K562 (cell line): Measurements from ENCODE around the gene CLASP1. TPM values are rescaled to one million over a fixed set of nuclear protein-coding genes. Genes with fewer than 3 reads are reported as not detected.

Experiments
- BCLAF1 ChIP-seq, 2 experiments: fragments of 450-650 bp in 1 of 2; IDR thresholded peaks; 2 replicates each; pipeline ENCODE4 v1.6.1; 2011 to 2017; ENCODE audit warnings: low read depth in 2 of 2, antibody characterized with exemption in 1 of 2, borderline replicate concordance in 1 of 2, low read length in 1 of 2, mild to moderate bottlenecking in 1 of 2, mixed read lengths in 1 of 2; ENCODE audit not compliant: control insufficient read depth in 1 of 2
- CHAMP1 ChIP-seq: fragments of 450-650 bp; IDR thresholded peaks from 2 replicates; pipeline ENCODE4 v1.6.1; 2016; ENCODE audit warnings: mild to moderate bottlenecking
- CHD4 ChIP-seq: fragments of 200-600 bp; sonication (generic); IDR thresholded peaks from 3 replicates; pipeline ENCODE4 v1.6.1; 2012; ENCODE audit warnings: low read depth, mild to moderate bottlenecking, mixed read lengths, low read length, inconsistent platforms; ENCODE audit not compliant: insufficient read depth, insufficient replicate concordance, poor library complexity, severe bottlenecking
- ELK3 ChIP-seq: fragments of 450-650 bp; formaldehyde crosslinking; IDR thresholded peaks from 2 replicates; pipeline ENCODE4 v1.4.0; 2020; ENCODE audit warnings: mild to moderate bottlenecking
- GTF2E2 ChIP-seq: fragments of 200-800 bp; sonication (Bioruptor generic); IDR thresholded peaks from 2 replicates; pipeline ENCODE4 v1.6.1; 2016; ENCODE audit warnings: missing genetic modification characterization, missing compliant biosample characterization
- MTA2 ChIP-seq: fragments of 450-650 bp; IDR thresholded peaks from 2 replicates; pipeline ENCODE4 v1.6.1; 2016; ENCODE audit warnings: low read depth
- NKRF ChIP-seq: fragments of 450-650 bp; IDR thresholded peaks from 2 replicates; pipeline ENCODE4 v1.6.1; 2016; ENCODE audit warnings: borderline replicate concordance
- PATZ1 ChIP-seq: fragments of 250-450 bp; sonication (Bioruptor Pico); IDR thresholded peaks from 2 replicates; pipeline ENCODE4 v1.5.0; 2020; ENCODE audit warnings: mild to moderate bottlenecking, borderline replicate concordance
- RBFOX2 ChIP-seq: fragments of 200-400 bp; formaldehyde crosslinking; IDR thresholded peaks from 2 replicates; pipeline ENCODE4 v1.6.1; 2017; ENCODE audit warnings: low read depth, mild to moderate bottlenecking, low read length, moderate library complexity
- RHOXF2B ChIP-seq: fragments of 250-450 bp; sonication (Bioruptor Pico); conservative IDR thresholded peaks from 2 replicates; pipeline ENCODE4 v1.5.1; 2021
- SMARCA4 ChIP-seq: fragments of 450-650 bp; IDR thresholded peaks from 2 replicates; pipeline ENCODE4 v1.6.1; 2016
- TAF1 ChIP-seq: IDR thresholded peaks from 2 replicates; pipeline ENCODE4 v1.6.1; 2011; ENCODE audit warnings: mild to moderate bottlenecking, low read length, moderate library complexity; ENCODE audit not compliant: insufficient read depth, control insufficient read depth, severe bottlenecking; ENCODE audit errors: extremely low read depth
- TEAD4 ChIP-seq, 2 experiments: sonication (generic) in 1 of 2; formaldehyde crosslinking in 1 of 2; IDR thresholded peaks; 2 replicates each; pipeline versions ENCODE4 v1.6.1 to v1.8.0; 2012 to 2022; ENCODE audit warnings: borderline replicate concordance in 1 of 2, inconsistent platforms in 1 of 2, low read length in 1 of 2, mild to moderate bottlenecking in 1 of 2, missing genetic modification reagents in 1 of 2
- ZNF311 ChIP-seq: fragments of 250-450 bp; sonication (Bioruptor Pico); IDR thresholded peaks from 2 replicates; pipeline ENCODE4 v1.4.0; 2020; ENCODE audit warnings: mild to moderate bottlenecking, moderate library complexity
- polyA plus RNA-seq, 8 experiments: library from polyadenylated mRNA; depleted of rRNA in 4 of 8; stranded (reverse) in 5 of 8; unstranded in 3 of 8; fragments of >200 nt; fragmentation: Nextera tagmentation in 2 of 8; fragmentation: Illumina TruSeq in 1 of 8; extraction: Ambion mirVana in 2 of 8; extraction: Trizol in 1 of 8; gene quantifications; 2 replicates each; pipeline versions ENCODE4 v1.2.1 to v1.2.3, GENCODE V29; 2011 to 2014; ENCODE audit warnings: inconsistent platforms in 1 of 8, missing spikeins in 1 of 8
- total RNA-seq, 7 experiments: library from RNA; depleted of rRNA in 6 of 7; stranded (reverse); fragments of >200 nt in 6 of 7; fragmentation: Illumina TruSeq in 2 of 7; extraction: Trizol in 2 of 7; gene quantifications; 2 replicates each; pipeline versions ENCODE4 v1.2.1 to v1.2.3, GENCODE V29; 2011 to 2021; ENCODE audit warnings: low replicate concordance in 1 of 7

Gene CLASP1
- total and polyA plus RNA-seq, 9 of the 15 experiments (the other 6 are each of a cell fraction or from before 2014, with no cell fraction given), result 1.7 to 40.3 (median 20.7) TPM

GRCh38 chr2:121649596-121650314 is 493 bp upstream of the CLASP1 start (continued):
- TF ChIP-seq RHOXF2B (CRISPR knock-in tag) (no peak), BCLAF1 (IDR thresholded peaks at IDR 0.05; ENCODE audit: borderline replicate concordance in 1 of 2, control insufficient read depth in 1 of 2, low read depth in 2 of 2, low read length in 1 of 2) (0 out of 4 replicates have a peak, but pooled peaks of 1 of the 2 experiments have one; percentile 1), GTF2E2 (tag) (no peak), ELK3 (CRISPR knock-in tag) (no peak), TAF1 (peak; percentile 83), RBFOX2 (peak; percentile 79), SMARCA4 (no peak), CHAMP1 (0 out of 2 replicates have a peak, but pooled peaks have one; percentile 65), ZNF311 (CRISPR knock-in tag) (no peak), PATZ1 (CRISPR knock-in tag) (no peak), TEAD4 (IDR thresholded peaks at IDR 0.05; ENCODE audit: low read length) (no peak), TEAD4 (CRISPR knock-in tag; IDR thresholded peaks at IDR 0.05; ENCODE audit: borderline replicate concordance) (no peak), CHD4 (no peak), NKRF (no peak; the same call in 1 of the 2 replicates), MTA2 (no peak)
